GM12874 (cell line): Measurements from ENCODE around the gene EVPL.

Experiments used
- CTCF ChIP-seq: IDR thresholded peaks from 2 replicates; pipeline ENCODE4 v1.5.1; 2011; ENCODE audit warnings: low read depth, mild to moderate bottlenecking, control low read depth, low read length, moderate library complexity; ENCODE audit not compliant: insufficient read depth

Gene EVPL

GRCh38 chr17:76018340-76018680, 8.8 kb downstream of the EVPL start:
- no peak for TF ChIP-seq CTCF

GRCh38 chr17:76017481-76018339, 9.4 kb downstream of the EVPL start:
- no peak for TF ChIP-seq CTCF

GRCh38 chr17:76014925-76015261, 12.2 kb downstream of the EVPL start:
- TF ChIP-seq CTCF = no peak

GRCh38 chr17:76014100-76014924, 12.8 kb downstream of the EVPL start:
- peak; percentile 99 for TF ChIP-seq CTCF

GRCh38 chr17:76013377-76013932, 13.7 kb downstream of the EVPL start:
- no peak for TF ChIP-seq CTCF

- TF ChIP-seq CTCF = no peak
Measured at GRCh38 chr17:76011951-76012350, 15.2 kb downstream of the EVPL start.

- no peak for TF ChIP-seq CTCF
Measured at GRCh38 chr17:76009969-76010661, 17.0 kb downstream of the EVPL start.
